GM19395 (cell line): ENCODE measurements around the gene SVIL.
"Not testable (repeated sequence)": the region's sequence is repeated elsewhere in the genome, so short reads cannot be mapped to it uniquely, and the experiment has no call there.

Source experiments
- ATAC-seq: cut with Tn5 transposase; IDR thresholded peaks from one replicate; pipeline ENCODE4 v1.9.1; 2021; ENCODE audit warnings: mild to moderate bottlenecking, moderate library complexity; ENCODE audit not compliant: unreplicated experiment

Gene SVIL

DNA sequence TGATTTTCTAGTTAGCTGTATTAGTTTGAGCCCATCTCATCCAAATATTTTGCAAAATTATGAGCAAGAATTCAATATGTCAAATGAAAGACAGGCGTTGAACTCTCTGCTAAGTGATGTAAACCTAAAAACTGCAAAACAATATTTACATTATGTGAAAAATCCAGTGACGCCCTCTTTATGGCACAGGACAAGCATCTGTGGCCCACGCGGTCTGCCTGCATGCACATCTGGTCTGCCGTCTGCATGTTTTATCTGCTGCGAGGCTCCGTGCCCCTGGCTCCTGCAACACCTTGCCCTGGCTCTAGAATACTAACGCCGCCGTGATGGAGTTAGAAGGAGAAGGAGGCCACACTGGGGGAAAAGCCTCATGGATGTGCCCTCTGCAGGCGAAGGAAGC, 142.0 kb downstream of the SVIL start:
- ATAC-seq = no peak

DNA sequence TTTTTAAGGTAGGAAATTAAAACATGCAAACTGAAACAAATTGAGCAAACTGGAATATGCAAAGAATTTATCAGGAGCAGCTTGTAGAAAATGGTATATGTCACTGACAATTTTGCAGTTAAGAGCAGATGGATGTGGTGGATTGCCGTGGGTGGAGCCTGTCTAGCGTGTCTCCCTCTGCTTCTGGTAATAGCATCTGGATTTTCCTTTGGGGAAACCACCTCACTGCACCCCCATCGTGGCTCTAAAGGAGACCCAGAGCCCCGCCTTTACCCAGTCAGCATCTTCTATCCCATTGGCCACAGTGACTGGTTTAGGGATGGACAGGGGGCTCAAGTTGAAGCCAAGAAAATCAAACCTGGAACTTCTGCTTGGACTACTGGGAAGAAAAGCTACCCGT, 142.9 kb downstream of the SVIL start:
- ATAC-seq = no peak

DNA sequence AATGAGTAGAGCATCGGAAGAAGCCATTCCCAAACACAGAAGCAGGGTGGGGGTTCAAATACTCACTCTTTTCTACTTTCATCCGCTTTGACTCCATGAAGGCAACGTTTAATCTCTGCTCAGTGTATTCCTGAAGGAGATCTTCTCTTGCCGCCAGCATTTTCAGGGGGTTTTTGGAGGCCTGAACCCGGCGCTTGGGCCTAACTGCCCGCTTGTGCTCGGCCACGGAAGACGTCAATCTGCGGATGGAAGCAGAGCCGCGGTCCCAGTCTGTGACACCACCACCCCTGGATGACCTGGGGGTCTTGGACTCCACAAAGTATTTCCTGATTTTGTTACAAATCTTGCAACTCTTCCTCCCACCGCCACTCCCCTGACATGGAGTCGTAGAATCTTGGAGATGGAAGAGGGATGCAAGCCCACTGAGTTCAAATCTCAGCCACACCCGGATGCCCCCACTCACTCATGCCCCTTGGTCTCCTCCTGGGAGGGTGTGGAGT, 143.9 kb downstream of the SVIL start:
- not testable (repeated sequence) for ATAC-seq

DNA sequence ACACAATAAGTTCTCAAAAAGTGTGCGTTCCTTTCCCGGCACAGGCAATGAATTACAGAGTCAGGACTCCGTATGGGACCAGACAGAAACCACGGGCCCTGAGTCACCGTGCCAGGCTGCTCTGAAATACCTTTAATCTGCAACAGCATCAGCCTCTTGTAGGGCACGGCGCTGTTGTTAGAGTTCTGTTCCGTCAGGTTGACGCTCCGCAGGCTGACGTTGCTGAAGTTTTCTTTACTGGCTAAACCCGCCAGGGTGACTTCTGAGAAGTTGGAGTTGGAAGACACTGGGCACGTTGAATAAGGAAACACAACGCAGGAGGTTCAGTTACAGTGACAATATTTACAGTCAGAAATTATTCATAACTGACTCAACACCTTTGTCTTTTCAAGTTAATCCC, 146.3 kb downstream of the SVIL start:
- not testable (repeated sequence) for ATAC-seq

DNA sequence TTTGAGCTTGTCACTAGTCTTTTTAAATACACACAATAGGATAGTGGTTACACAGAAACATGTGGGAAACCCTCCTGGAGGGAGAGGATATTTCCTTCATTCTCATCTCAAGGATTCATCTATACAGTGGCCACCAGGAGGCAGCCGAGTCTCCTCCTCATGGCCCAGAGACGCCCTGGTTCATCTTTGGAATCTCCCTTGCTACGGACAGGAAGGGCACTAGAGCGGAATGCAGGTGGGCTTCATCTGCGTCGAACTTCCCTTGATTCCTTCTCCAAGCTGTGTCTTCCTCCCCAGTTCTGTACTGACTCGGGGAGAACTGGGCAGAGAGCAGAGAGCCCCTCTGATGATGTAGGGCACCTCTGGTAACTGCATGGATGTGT, 146.9 kb downstream of the SVIL start:
- ATAC-seq = not testable (repeated sequence)

DNA sequence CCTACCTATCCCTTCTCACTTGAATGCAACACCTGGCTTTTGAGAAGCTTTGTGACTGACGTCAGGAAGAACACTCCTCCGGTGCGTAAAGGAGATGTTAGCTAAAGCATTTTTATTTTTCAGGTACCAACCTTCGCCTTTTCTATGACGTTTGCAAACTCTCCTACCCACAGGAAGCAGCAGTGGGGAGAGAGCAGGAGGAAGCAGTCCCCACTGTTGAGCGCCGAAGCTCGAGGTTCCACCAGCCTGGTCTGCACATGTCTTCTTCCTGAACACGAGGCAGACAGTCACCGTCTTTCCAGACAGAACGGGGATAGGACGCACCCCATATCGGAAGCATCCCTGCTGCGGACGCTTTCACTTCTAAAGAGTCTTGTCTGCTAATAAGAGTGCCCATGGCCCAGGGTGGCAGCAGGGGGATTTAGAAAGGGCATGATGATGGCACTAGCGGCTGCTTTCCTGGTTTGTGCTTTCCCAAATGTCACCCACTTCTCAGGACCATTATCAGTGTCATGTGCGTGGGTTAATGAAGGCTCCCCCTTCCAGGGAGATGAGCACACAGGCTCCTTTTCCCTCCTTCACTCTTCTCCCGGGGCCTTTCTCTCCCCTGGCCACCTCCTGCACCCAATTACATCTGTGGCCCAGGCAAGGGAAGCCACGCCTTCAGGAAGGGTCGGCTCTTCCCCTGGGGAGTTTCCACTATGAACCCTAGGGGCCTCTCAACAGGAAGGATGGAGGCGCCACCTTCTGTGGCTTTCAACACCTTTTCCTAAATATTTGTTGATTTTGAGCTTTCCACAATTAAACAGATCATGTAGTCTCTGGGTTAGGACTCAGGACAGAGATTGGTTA, 147.5 kb downstream of the SVIL start:
- ATAC-seq = not testable (repeated sequence)

DNA sequence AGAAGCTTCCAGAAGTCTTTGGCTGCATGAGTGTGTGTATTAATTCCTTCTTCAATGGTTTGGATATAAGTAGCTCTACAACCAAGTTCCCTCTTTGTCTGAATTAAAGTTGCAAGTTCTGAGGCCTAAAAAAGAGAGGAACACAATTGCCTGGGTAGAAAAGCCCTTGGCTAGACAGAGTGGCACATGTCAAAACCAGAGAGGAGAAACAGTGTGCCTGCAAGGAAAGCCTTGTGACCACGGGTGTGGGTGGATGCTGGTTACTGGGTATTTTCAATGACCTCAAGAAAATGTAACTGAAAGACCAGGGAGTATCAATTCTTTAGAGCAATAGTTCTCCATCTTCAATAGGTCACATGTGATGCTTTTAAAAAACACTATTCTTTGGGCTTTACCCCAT, 148.3 kb downstream of the SVIL start:
- ATAC-seq = no peak

DNA sequence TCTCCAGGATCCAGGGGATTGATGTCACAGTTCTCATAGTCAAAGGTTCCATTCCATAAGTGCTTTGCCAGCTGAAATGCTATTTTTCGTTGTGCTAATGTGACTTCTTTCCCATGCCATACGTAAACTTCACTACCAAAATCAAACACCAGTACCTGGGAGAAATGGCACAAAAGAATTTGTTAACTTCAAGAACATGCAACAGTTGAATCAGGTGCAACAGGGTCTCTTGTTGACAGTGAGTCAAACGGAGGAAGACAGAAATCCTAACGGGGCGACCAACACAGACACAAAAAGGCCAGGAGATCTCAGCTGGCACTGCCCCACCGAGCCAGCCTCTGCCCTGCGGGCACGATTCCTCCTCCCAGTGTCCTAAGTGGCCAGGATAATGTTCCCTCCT, 150.1 kb downstream of the SVIL start:
- ATAC-seq = not testable (repeated sequence)

DNA sequence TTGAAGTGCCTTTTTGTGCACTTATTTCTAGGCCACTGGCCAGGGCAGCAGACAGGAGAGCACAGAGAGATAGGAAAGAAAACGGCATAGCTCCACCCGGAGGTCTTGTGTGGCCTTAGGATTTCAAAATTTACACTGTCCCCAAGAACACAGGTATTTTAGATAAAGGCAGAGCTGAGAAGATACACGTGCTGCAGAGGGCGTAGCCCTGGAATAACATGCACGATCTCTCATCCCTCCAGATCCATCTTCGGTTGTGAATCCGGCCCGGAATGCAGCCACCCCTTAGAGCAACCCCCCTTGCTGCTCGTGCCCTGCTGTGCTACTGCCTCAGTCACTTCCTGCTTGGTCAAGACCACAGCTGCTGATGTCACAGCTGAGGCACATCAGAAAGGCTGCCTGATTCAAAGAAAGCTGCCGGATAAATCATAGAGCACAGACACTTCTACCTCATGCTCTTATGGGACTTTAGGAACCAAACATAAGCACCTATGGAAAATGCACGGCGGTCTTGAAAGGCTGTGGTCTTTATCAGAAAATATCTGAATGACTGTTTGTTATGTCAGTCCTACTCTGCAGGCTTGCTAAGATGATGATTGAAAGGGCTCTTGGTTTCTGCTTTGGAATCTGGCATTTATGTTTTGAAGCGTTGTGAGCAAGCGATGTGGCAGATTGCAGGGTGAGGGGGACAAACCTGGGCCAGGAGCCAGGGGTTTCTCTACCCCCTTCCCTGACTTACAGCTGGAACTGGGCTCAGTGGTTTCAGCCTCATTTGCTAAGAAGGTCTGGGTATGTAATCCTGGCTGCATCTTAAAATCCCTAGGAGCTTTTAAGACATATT, 152.0 kb downstream of the SVIL start:
- no peak for ATAC-seq

DNA sequence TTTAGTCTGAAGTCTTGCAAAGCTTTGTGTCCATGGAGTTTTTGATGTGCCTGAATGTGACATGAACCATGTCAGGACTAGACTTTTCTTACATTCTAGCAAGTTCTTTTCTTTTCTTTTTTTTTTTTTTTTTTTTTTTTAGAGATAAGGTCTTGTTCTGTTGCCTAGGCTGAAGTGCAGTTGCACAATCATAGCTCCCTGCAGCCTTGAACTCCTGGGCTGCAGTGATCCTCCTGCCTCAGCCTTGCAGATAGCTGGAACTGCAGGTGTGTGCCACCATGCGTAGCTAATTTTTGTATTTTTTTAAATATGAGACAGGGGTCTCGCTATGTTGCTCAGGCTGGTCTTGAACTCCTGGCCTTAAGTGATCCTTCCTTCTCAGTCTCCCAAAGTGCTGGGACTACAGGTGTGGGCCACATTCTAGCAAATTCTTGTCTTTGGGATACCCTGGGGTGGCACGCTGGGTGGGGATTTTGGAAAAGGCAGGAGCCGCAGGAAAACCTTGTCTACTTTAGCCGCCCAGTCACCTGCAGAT, 152.8 kb downstream of the SVIL start:
- no peak for ATAC-seq

DNA sequence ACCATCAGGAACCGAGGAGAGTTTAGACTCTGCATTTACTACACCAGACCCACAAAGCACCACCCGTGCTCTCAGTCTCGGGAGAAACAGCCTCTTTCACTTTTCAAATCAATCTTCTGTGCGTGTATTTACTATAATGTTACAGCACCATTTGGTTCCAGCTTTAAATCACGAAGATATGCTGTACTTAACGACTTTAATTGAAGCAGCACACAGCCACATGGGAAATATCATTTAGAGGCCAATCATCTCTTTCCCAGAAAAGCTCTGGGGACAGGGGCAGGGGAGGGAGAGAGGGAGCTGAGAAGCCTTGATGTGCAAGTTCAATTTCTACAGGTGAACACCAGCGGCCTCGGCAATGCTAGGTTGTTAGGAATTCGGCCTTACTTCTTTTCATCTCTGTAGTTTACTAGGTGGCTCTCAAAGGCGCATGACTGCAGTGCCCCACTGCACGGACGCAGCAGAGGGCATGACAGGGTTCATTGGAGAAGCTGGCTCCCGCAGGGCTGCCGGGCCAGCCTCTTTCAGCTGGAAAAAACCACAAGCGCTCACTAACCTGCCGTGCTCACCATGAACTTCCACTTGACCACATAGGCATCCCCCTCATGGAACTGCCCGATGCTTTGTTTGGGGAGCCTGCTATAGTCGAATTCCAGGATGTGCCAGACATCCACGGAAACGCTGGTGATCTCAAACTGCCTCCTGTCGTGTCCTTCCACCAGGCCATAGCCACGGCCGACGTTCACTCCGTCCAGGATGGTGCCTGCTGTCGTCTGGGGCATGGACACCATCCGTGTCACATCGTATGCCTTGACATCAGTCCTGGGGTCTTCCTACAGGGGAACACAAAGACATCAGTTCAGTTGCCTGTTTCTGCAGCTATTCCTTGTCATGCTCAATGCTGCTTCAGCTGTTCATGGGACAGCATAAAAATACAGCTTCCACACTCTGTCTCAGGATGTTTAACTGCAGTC, 154.5 kb downstream of the SVIL start:
- ATAC-seq = no peak

DNA sequence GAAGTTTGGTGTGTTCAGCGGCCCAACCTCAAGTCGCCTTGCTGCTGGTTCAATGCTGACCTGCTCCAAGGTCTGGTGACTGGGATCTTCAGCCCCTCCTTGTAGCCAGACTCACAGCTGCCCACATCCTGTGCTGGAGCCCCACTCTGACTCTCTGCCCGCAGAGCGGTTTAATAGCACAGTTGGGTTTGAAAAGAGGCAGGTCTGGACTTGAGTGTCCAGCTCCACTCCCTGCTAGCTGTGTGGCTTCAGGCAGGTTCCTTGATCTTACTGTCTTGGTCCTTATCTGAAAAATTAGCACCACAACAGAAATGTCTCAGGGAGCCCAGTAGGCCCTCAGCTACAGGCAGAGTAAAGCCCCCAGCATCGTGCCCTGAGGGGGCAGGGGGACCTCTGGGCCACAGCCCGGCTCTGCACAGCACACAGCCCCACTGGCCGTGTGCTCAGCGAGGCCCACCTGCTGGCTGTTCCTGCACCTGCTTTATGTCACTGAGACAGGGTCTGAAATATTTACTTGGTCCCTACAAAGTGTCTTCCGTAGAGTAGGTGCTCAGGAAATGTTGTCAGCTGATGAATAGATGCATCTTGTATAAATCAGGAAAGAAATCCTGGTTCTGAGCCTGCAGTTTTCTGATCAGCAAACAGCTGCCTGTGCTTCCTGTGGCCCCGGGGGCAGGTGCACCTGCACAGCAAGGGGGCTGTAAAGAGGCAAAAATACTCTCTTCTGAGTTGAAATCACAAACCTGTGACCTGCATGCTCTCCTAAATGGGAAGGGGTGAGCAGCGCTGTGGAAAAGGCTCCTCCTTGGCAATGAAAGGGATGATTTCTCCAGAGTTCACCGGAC, 155.5 kb downstream of the SVIL start:
- no peak for ATAC-seq

DNA sequence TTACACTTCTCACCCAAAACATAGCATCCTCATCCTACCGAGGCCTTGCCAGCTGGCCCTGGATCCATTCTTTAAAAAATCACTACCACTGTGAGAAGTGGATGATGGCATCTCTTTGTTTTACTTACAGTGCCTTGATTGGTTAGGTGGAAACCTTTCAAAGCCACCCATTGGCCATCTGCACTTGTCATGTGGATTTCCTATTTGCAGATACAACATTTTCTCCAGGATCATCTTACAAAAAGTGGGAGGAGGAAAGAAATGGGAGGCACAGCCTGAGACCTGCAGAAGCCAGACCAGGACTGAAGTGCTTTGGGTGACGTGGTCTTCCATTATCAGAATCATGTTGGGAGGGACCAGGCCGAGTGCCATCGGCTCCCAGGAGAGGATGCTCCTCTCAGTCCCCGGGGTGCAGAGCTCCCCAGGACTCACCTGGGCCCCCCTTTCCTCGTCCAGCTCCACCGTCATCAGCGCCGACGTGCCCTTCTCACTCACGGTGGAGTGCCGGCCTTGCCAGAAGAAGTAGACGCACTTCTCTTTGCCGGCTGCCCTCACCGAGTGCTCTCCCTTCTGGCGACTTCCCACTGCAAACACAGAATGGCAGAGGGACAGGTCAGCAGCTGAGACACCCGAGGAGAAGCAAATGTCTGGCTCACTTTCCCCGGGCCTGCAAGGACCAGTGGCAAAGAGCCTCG, 161.2 kb downstream of the SVIL start:
- ATAC-seq = no peak

DNA sequence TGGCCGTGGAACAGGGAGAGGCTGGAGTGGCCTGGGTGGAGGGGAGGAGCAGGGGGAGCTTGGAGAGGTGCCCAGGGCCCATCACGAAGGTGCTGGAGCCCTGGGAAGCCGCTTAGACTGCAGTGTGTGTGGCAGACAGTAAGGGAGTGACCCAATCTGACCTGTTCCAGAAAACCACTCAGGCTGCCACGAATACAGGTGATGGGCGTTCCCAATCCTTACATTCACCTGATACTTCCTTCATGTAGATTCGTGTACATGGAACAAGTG, 161.7 kb downstream of the SVIL start:
- ATAC-seq = no peak

DNA sequence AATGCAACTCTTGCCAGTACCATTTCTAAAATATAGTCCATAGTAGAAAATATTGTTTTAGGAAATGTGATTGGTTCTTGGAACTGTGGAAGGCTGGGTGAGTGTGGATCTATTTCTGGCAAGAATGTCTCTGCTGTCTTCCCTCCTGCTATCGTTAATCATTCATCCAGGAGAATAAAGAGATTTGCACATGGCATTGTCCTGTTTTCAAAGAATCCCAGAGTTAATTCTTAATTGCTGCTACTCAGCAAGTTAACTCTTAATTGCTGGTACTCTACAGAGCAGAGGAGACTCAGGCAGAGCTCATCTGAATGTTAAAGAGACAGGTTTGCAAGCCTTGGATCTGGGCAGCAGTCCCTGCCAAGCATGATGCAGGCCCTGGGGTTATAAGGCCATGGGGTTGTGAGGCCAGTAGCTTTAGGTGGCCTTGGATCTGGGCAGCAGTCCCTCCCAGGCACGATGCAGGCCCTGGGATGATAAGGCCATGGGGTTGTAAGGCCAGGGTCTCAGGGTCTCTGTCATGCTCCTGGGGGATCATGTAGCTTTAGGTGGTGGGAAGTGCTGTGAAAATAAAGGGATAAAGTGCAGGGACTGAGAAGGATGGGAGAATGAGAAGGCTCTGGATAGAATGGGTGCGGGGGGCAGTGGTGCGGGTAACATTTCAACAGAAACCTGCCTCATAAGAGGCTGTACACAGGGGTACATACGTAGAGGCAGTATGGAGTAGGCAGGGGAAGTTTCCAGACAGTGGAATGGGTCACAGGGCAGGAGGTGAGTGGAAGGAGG, 162.3 kb downstream of the SVIL start:
- no peak for ATAC-seq

DNA sequence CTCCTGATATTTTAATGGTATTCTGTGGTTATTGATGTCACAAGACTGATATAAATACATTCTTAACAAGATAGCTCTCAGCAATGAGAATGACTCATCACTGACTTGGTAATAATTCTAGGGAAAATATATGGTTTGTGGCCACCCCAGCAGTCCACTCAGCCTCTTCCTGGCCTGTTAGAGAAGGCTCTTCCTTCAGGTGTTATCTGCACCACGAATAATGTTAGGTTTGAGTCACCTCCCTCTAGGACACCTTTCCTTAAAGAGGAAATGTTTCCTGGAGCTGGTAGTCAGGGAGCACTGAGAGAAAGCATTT, 163.3 kb downstream of the SVIL start:
- no peak for ATAC-seq

DNA sequence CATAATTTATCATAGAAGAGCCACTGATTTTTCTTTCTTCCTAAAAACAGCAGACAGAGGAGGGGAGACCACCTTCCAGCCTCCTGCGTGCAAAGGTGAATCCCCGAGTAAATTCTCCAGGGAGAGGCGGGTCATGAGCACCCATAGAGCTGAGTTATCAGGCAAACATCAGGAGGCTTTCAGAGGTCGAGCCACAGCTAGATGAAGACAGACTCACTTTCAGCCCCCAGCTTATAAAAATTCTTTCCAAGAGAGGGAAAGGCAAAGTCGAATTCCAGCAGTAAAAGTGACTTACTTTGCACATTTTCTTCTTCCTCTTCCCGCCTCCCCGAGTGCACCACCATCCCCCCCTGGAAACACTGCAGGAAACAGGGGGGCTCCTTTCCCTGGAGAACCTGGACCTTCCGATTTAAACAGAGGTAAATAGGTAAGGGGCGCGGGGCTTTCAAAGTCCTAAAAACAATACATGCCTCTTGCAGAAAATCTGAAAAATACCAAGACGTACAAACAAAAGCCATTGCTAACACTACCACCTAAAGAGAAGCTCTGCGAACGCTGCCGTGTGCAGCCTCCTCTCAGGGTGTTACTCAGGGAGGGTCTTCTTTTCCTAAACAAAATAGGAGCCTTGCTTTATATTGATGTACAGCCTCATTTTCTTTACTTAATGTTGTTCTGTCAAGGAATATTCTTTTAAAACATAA, 163.8 kb downstream of the SVIL start:
- ATAC-seq = no peak

DNA sequence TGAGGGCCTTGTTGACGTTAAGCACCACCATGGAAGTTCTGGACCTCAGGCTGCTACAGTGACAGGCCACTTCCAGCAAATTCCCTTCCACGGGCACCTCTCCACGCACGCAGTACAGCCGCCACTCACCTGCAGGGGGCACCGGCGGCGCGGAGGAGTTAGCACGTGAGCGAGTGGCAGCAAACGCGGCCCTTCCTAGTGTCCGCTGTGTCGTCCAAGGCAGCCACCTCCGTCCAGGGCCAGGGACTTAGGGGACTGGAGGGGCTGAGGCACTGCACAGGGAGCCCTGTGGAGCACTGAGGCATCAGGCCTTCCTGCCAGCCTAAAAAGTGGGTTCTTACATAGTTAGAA, 164.4 kb downstream of the SVIL start:
- ATAC-seq = no peak
